Nephron (organoid): Measurements from ENCODE around the gene NUDT3.

Experiments
- H3K27ac Mint-ChIP-seq, 3 experiments: 2 replicates each; pipeline ENCODE4 v1.8.0; 2020; ENCODE audit warnings: mixed read lengths in 3 of 3, mild to moderate bottlenecking in 2 of 3, moderate library complexity in 1 of 3
- H3K27me3 Mint-ChIP-seq: 2 replicates; pipeline ENCODE4 v1.8.0; 2021; ENCODE audit warnings: low read depth, mild to moderate bottlenecking, moderate library complexity, mixed read lengths
- H3K36me3 Mint-ChIP-seq: 2 replicates; pipeline ENCODE4 v1.8.0; 2020; ENCODE audit warnings: low read depth, mixed read lengths
- H3K4me1 Mint-ChIP-seq: 2 replicates; pipeline ENCODE4 v1.8.0; 2020; ENCODE audit warnings: mixed read lengths
- H3K4me3 Mint-ChIP-seq, 3 experiments: 2 replicates each; pipeline ENCODE4 v1.8.0; 2020; ENCODE audit warnings: mild to moderate bottlenecking in 3 of 3, mixed read lengths in 3 of 3, moderate library complexity in 2 of 3
- H3K9me3 Mint-ChIP-seq: 2 replicates; pipeline ENCODE4 v1.8.0; 2020; ENCODE audit warnings: mixed read lengths
- TF ChIP-seq, protein P1 (sequence below), 3 experiments: fragments of 200-600 bp; sonication (generic); IDR thresholded peaks; one replicate each; pipeline ENCODE4 v1.5.0; 2021; ENCODE audit warnings: antibody characterized with exemption in 3 of 3; ENCODE audit not compliant: unreplicated experiment in 3 of 3

Gene NUDT3

DNA sequence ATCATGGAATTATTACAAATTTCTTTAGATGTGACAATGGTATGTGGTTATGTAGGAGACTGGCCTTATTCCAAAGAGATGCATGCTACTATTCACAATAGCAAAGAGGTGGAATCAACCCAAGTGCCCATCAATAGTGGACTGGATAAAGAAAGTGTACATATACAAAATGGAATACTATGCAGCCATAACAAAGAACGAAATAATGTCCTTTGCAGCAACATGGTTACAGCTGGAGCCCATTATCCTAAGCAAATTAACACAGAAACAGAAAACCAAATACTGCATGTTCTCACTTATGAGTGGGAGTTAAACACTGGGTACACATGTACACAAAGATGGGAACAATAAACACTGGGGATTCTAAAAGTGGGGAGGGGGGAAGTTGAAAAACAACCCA is 69.7 kb downstream of the NUDT3 start:
- no peaks in the 10 kb centered on the region for H3K27me3 Mint-ChIP-seq
- TF ChIP-seq, protein P1, sequence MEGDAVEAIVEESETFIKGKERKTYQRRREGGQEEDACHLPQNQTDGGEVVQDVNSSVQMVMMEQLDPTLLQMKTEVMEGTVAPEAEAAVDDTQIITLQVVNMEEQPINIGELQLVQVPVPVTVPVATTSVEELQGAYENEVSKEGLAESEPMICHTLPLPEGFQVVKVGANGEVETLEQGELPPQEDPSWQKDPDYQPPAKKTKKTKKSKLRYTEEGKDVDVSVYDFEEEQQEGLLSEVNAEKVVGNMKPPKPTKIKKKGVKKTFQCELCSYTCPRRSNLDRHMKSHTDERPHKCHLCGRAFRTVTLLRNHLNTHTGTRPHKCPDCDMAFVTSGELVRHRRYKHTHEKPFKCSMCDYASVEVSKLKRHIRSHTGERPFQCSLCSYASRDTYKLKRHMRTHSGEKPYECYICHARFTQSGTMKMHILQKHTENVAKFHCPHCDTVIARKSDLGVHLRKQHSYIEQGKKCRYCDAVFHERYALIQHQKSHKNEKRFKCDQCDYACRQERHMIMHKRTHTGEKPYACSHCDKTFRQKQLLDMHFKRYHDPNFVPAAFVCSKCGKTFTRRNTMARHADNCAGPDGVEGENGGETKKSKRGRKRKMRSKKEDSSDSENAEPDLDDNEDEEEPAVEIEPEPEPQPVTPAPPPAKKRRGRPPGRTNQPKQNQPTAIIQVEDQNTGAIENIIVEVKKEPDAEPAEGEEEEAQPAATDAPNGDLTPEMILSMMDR (IDR thresholded peaks at IDR 0.05; ENCODE audit: unreplicated experiment in 3 of 3) = no peak
- H3K4me3 Mint-ChIP-seq = no peak overlapping the region
- H3K9me3 Mint-ChIP-seq = no peaks in the 10 kb centered on the region
- H3K36me3 Mint-ChIP-seq = peaks cover 9% of the 10 kb centered on the region
- H3K4me1 Mint-ChIP-seq = peaks cover 44% of the 10 kb centered on the region
- peak overlapping the region in 1 of 3 experiments; percentile 55 for H3K27ac Mint-ChIP-seq

- no peaks in the 10 kb centered on the region for H3K27me3 Mint-ChIP-seq
- H3K4me3 Mint-ChIP-seq = no peak overlapping the region
- H3K4me1 Mint-ChIP-seq = peaks cover 49% of the 10 kb centered on the region
- peak overlapping the region in 2 of 3 experiments; percentile 43 to 71 for H3K27ac Mint-ChIP-seq
- TF ChIP-seq, protein P1 (IDR thresholded peaks at IDR 0.05; ENCODE audit: unreplicated experiment in 3 of 3) = no peak
- H3K36me3 Mint-ChIP-seq = peaks cover 9% of the 10 kb centered on the region
- H3K9me3 Mint-ChIP-seq = no peaks in the 10 kb centered on the region
These were observed 70.6 kb downstream of the NUDT3 start for GRCh38 chr6:34321821-34322220.

- H3K27ac Mint-ChIP-seq = peak overlapping the region; percentile 88 to 97 (median 97)
- peaks cover 56% of the 10 kb centered on the region for H3K4me1 Mint-ChIP-seq
- no peaks in the 10 kb centered on the region for H3K9me3 Mint-ChIP-seq
- TF ChIP-seq, protein P1 (IDR thresholded peaks at IDR 0.05; ENCODE audit: unreplicated experiment in 3 of 3) = no peak
- H3K4me3 Mint-ChIP-seq = no peak overlapping the region
- H3K36me3 Mint-ChIP-seq = peaks cover 9% of the 10 kb centered on the region
- no peaks in the 10 kb centered on the region for H3K27me3 Mint-ChIP-seq
These were observed 73.0 kb downstream of the NUDT3 start for GRCh38 chr6:34319471-34319885.

GRCh38 chr6:34318499-34319470 is 73.7 kb downstream of the NUDT3 start:
- H3K27me3 Mint-ChIP-seq = no peaks in the 10 kb centered on the region
- peak overlapping the region in 1 of 3 experiments; percentile 24 for H3K4me3 Mint-ChIP-seq
- H3K27ac Mint-ChIP-seq = peak overlapping the region; percentile 88 to 97 (median 97)
- H3K4me1 Mint-ChIP-seq = peaks cover 55% of the 10 kb centered on the region
- TF ChIP-seq, protein P1 (IDR thresholded peaks at IDR 0.05; ENCODE audit: unreplicated experiment in 3 of 3) = no peak
- peaks cover 9% of the 10 kb centered on the region for H3K36me3 Mint-ChIP-seq
- no peaks in the 10 kb centered on the region for H3K9me3 Mint-ChIP-seq

GRCh38 chr6:34317882-34318498 is 74.5 kb downstream of the NUDT3 start:
- TF ChIP-seq, protein P1 (IDR thresholded peaks at IDR 0.05; ENCODE audit: unreplicated experiment in 3 of 3) = no peak
- Mint-ChIP-seq H3K27me3 (no peaks in the 10 kb centered on the region), H3K4me3 (peak overlapping the region in 1 of 3 experiments; percentile 24), H3K9me3 (no peaks in the 10 kb centered on the region), H3K36me3 (peaks cover 9% of the 10 kb centered on the region), H3K4me1 (peaks cover 58% of the 10 kb centered on the region), H3K27ac (peak overlapping the region; percentile 78 to 97 (median 97))
